ENCODE data around the gene NOXO1.

DNA sequence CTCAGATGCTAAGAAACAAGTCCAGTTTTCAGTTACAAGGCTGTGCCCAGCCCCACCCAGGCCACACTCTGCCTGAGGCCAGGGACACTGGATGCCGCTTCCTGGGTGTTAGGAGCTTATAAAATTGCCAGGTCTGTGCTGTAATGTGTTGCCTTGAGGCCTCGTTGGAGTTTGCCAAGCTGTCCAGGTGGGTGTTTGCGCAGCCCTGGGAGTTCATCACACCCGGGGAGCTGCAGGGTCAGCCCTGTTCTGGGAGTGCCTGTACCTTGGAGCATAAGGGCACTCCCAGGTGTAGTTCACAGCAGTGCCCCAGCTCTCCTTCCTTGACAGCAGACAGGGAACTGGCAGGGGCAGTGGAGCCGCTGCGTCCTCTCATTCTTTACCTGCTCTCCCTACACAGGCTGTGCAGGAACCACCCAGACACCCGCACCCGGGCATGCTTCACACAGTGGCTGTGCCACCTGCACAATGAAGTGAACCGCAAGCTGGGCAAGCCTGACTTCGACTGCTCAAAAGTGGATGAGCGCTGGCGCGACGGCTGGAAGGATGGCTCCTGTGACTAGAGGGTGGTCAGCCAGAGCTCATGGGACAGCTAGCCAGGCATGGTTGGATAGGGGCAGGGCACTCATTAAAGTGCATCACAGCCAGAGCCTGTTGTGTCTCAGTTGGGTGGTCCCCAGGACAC is 4.3 kb upstream of the NOXO1 start:
- TF ChIP-seq, protein P1, sequence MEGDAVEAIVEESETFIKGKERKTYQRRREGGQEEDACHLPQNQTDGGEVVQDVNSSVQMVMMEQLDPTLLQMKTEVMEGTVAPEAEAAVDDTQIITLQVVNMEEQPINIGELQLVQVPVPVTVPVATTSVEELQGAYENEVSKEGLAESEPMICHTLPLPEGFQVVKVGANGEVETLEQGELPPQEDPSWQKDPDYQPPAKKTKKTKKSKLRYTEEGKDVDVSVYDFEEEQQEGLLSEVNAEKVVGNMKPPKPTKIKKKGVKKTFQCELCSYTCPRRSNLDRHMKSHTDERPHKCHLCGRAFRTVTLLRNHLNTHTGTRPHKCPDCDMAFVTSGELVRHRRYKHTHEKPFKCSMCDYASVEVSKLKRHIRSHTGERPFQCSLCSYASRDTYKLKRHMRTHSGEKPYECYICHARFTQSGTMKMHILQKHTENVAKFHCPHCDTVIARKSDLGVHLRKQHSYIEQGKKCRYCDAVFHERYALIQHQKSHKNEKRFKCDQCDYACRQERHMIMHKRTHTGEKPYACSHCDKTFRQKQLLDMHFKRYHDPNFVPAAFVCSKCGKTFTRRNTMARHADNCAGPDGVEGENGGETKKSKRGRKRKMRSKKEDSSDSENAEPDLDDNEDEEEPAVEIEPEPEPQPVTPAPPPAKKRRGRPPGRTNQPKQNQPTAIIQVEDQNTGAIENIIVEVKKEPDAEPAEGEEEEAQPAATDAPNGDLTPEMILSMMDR (conservative IDR thresholded peaks at IDR 0.05; ENCODE audit: low read depth in 2 of 2) = no peak
- TF ChIP-seq, protein P2, sequence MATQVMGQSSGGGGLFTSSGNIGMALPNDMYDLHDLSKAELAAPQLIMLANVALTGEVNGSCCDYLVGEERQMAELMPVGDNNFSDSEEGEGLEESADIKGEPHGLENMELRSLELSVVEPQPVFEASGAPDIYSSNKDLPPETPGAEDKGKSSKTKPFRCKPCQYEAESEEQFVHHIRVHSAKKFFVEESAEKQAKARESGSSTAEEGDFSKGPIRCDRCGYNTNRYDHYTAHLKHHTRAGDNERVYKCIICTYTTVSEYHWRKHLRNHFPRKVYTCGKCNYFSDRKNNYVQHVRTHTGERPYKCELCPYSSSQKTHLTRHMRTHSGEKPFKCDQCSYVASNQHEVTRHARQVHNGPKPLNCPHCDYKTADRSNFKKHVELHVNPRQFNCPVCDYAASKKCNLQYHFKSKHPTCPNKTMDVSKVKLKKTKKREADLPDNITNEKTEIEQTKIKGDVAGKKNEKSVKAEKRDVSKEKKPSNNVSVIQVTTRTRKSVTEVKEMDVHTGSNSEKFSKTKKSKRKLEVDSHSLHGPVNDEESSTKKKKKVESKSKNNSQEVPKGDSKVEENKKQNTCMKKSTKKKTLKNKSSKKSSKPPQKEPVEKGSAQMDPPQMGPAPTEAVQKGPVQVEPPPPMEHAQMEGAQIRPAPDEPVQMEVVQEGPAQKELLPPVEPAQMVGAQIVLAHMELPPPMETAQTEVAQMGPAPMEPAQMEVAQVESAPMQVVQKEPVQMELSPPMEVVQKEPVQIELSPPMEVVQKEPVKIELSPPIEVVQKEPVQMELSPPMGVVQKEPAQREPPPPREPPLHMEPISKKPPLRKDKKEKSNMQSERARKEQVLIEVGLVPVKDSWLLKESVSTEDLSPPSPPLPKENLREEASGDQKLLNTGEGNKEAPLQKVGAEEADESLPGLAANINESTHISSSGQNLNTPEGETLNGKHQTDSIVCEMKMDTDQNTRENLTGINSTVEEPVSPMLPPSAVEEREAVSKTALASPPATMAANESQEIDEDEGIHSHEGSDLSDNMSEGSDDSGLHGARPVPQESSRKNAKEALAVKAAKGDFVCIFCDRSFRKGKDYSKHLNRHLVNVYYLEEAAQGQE (IDR thresholded peaks at IDR 0.05; ENCODE audit: unreplicated experiment) = no peak
- no peak for TF ChIP-seq STAT1 (IDR thresholded peaks at IDR 0.05; ENCODE audit: unreplicated experiment)

Measured in GM23338 (cell line).